Mammary epithelial cell (primary cell): ENCODE data around the gene WNT16.

Experiments used
- CTCF ChIP-seq, 2 donors: IDR thresholded peaks in 1 of 2; conservative IDR thresholded peaks in 1 of 2; 2 replicates each; pipeline ENCODE4 v1.5.1; 2011 to 2012; ENCODE audit warnings: inconsistent platforms in 2 of 2, low read length in 2 of 2, mild to moderate bottlenecking in 2 of 2, control low read depth in 1 of 2, low read depth in 1 of 2; ENCODE audit not compliant: insufficient read depth in 1 of 2; ENCODE audit errors: extremely low read depth in 1 of 2
- EZH2 ChIP-seq: IDR thresholded peaks from 2 replicates; pipeline ENCODE4 v1.6.1; 2012; ENCODE audit warnings: low read length, inconsistent platforms, borderline replicate concordance

DNA sequence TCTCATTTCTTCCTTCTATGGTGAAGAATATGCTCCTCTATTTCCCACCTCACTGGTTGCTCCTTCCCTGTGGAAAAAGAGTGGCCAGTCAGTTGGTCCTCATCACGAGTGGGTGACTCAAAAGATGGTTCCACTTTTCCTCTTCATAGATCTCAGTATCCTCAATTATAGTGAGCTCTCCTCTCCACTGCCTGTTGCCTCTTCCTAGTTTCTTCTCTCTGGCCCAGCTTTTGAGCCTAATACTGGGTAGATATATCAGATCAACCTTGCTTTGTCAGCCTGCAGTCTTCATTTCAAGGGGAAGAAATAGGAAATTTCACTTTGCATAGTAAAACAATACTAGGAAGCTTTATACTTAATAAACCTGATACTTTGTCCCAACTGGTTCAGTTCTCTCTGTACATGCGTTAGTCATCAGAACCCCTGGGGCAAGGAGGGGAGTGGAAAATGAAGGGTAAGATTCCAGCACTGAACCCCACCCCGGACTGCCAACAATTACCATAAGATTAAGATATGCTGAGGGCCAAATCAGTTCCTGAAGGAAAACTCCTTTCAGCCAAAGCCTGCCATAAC is 15.5 kb upstream of the WNT16 start:
- TF ChIP-seq CTCF (conservative IDR thresholded peaks at IDR 0.05 in 1 of 2, IDR thresholded peaks at IDR 0.05 in 1 of 2; ENCODE audit: extremely low read depth in 1 of 2, insufficient read depth in 1 of 2, low read depth in 1 of 2, low read length in 2 of 2) (no peak), EZH2 (no peak)
